Activated T-helper 1 cell treated with anti-CD3 and anti-CD28 coated beads, Interleukin-12 subunit alpha, Interleukin-12 subunit beta, Interleukin-2, Interleukin-4 antibody, amounts not matched to agents 30 ng/mL and 10 ng/mL and 1 ng/mL, durations not matched to agents 14 hours and 24 hours and 36 hours (primary cell): ENCODE measurements around the gene SOBP. TPM values are rescaled to one million over a fixed set of nuclear protein-coding genes. Genes with fewer than 3 reads are reported as not detected.

Source experiments
- DNase-seq: peaks from one replicate; pipeline ENCODE4 v3.0.0; 2021; ENCODE audit warnings: low spot score
- H3K27ac Mint-ChIP-seq: one replicate; pipeline ENCODE4 v1.8.0; 2021; ENCODE audit warnings: mild to moderate bottlenecking, mixed read lengths
- H3K27me3 Mint-ChIP-seq: one replicate; pipeline ENCODE4 v1.8.0; 2022; ENCODE audit warnings: mild to moderate bottlenecking, moderate library complexity, mixed read lengths; ENCODE audit not compliant: insufficient read depth
- H3K36me3 Mint-ChIP-seq: one replicate; pipeline ENCODE4 v1.8.0; 2021; ENCODE audit warnings: low read depth, mixed read lengths
- H3K4me1 Mint-ChIP-seq: one replicate; pipeline ENCODE4 v1.8.0; 2021; ENCODE audit warnings: low read depth, mixed read lengths
- H3K4me3 Mint-ChIP-seq: one replicate; pipeline ENCODE4 v1.8.0; 2021; ENCODE audit warnings: mild to moderate bottlenecking, moderate library complexity, mixed read lengths
- H3K9me3 Mint-ChIP-seq: one replicate; pipeline ENCODE4 v1.8.0; 2021; ENCODE audit warnings: mixed read lengths
- intact Hi-C: fragments of 100-400 bp; cut with micrococcal nuclease; formaldehyde crosslinking; loops from one replicate; pipeline ENCODE4 v1.15.1; 2024
- total RNA-seq: library from RNA; stranded (reverse); gene quantifications from 2 replicates; pipeline ENCODE4 v1.2.3, GENCODE V29; 2022

SOBP gene
- total RNA-seq, 1 donor from 2014 or later = 0.16 TPM

DNA sequence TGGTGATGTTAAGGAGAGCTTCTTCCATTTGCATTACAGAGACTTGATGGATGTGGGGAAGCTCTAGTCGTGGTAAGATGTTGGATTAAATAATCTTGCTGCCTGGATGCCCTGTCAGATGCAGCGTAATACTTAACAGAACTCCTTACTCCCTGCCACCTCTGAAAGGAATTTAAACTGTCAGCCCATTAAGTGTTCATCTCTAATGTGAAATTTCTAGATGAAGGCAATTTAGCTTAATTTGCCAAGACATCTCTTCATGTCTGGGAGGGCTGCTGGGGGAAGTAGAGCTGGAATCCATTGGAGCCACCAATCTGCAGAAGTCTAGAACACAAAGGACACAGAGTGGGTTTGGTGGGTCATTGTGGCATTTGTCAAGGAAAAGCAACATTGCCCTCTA lies 64.4 kb downstream of the SOBP start:
- H3K27me3 Mint-ChIP-seq = peaks cover 11% of the 10 kb centered on the region
- no peak for DNase-seq
- H3K36me3 Mint-ChIP-seq = no peaks in the 10 kb centered on the region
- no peak overlapping the region for H3K27ac Mint-ChIP-seq
- H3K4me1 Mint-ChIP-seq = no peaks in the 10 kb centered on the region
- H3K4me3 Mint-ChIP-seq = no peak overlapping the region
- H3K9me3 Mint-ChIP-seq = no peaks in the 10 kb centered on the region
- intact Hi-C loops = no loop called here

DNA sequence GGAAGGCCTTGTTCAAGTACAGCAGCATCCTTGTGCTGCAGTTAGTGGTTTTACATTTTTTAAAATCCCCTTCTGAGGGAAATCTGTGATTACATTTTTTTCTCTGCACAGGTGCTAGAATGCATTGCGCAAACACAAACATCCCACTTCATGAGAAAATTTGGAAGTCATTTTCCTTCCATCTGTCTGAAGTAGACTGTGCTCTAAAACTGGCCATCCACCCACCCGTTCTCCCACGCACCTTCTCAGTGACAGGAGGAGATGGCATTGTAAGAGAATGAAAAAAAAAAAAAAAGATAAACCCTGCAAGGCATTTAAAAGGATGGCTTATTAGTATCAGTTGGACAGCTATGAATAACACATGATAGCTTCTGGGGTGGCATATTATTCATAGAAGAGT lies 65.0 kb downstream of the SOBP start:
- intact Hi-C loops = no loop called here
- DNase-seq = no peak
- Mint-ChIP-seq H3K27me3 (peaks cover 17% of the 10 kb centered on the region), H3K36me3 (no peaks in the 10 kb centered on the region), H3K27ac (no peak overlapping the region), H3K9me3 (no peaks in the 10 kb centered on the region), H3K4me3 (no peak overlapping the region), H3K4me1 (no peaks in the 10 kb centered on the region)

DNA sequence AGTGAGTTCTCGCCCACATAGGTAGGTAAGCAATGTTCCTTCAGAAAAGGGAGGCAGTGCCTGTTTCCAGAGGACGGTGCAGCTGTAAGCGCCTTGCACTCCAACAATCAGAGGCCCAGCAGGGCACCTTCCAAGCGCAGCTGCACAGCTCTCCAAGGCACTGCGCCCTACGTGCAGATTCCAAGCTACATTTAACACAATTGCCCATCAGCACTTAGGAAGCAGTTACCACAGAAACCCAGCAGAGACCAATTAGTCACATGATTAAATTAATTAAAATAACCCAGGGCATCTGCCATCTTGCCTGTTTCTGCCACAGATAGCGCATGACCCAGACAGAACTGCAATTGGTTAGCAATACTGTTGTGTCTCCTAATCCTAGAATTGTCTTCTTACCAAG lies 65.5 kb downstream of the SOBP start:
- DNase-seq = no peak
- H3K9me3 Mint-ChIP-seq = no peaks in the 10 kb centered on the region
- H3K27ac Mint-ChIP-seq = no peak overlapping the region
- peaks cover 16% of the 10 kb centered on the region for H3K27me3 Mint-ChIP-seq
- H3K4me1 Mint-ChIP-seq = no peaks in the 10 kb centered on the region
- intact Hi-C loops = no loop called here
- H3K4me3 Mint-ChIP-seq = no peak overlapping the region
- no peaks in the 10 kb centered on the region for H3K36me3 Mint-ChIP-seq

DNA sequence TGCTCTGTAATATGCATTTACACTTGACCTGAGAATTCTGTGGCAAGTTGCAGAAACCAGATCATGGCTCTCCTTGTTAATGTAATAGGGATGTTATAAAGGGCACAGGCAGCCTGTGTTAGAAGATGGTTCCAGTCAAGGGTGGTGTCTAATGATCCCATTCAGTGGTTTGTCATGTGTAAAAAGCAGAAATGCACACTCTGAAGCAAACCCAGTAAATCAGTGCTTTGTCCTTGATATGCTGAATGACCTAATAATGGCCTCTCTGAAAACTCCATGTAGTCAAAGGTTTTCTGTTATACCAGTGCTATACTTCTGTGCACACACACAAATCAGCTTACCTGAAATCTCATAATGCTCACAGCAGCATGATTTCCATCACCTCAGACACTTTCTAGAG lies 66.2 kb downstream of the SOBP start:
- Mint-ChIP-seq H3K9me3 (no peaks in the 10 kb centered on the region), H3K4me1 (no peaks in the 10 kb centered on the region), H3K4me3 (no peak overlapping the region), H3K36me3 (no peaks in the 10 kb centered on the region), H3K27ac (no peak overlapping the region), H3K27me3 (peaks cover 15% of the 10 kb centered on the region)
- intact Hi-C loops = no loop called here
- DNase-seq = no peak

DNA sequence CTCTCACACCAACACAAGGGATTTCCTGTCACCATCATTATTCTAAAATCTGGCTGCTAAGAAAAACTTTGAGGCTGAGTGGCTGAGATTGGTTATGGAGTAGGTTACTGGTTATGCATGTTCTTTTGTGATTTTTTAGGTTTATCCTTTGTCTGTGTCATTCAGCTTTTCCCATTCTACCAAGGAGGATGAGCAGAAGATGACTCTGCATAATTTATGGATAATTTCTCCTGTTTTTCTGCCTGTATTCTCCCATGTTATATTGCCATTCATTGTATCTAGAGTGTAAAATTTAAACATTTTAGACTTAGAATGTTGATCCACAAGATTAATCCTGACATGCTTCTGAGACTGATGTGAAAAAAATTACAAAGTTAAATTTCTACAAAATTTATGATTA lies 67.8 kb downstream of the SOBP start:
- H3K4me3 Mint-ChIP-seq = no peak overlapping the region
- peaks cover 15% of the 10 kb centered on the region for H3K27me3 Mint-ChIP-seq
- no peaks in the 10 kb centered on the region for H3K9me3 Mint-ChIP-seq
- H3K4me1 Mint-ChIP-seq = no peaks in the 10 kb centered on the region
- no peaks in the 10 kb centered on the region for H3K36me3 Mint-ChIP-seq
- DNase-seq = no peak
- intact Hi-C loops = no loop called here
- H3K27ac Mint-ChIP-seq = no peak overlapping the region

DNA sequence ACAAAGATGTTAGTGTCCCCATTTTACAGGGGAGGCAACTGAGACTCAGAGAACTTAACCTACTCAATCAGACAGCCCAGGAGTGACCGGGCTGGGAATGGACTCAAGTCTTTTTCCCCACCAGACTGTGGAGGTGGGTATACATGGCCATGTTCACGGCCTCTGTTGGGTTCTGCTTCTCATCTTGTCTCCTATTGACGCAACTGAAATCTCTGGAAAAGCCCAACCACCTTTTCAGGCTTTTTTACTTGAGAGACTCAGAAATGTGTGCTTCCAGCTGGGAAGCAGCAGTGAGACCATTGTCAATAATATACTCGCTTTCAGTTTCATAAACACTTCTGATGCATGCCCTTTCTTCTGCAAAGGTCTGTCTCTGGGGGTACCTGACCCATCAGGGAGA lies 70.7 kb downstream of the SOBP start:
- peaks cover 15% of the 10 kb centered on the region for H3K27me3 Mint-ChIP-seq
- no peaks in the 10 kb centered on the region for H3K36me3 Mint-ChIP-seq
- no peak for DNase-seq
- H3K9me3 Mint-ChIP-seq = no peaks in the 10 kb centered on the region
- no peaks in the 10 kb centered on the region for H3K4me1 Mint-ChIP-seq
- H3K4me3 Mint-ChIP-seq = no peak overlapping the region
- intact Hi-C loops = no loop called here
- no peak overlapping the region for H3K27ac Mint-ChIP-seq

DNA sequence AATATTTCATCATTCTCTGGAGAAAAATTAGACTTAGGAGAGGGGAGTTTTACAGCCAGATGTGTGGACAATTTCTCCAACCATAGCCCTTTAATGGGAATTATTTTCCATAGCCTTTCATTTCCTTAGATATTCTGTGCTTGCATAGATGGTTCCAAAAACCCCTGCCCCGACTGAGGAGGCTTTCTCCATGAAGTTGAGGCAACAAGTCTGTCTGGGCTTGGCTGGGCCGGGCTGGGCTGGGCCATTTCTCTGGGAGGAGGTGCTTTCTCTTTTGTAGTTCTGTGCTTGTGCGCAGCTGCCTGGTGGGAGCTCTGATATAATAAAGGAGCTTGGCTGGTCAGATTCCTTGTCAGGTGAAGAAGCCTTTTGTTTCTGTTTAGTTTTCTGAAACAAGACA lies 71.4 kb downstream of the SOBP start:
- Mint-ChIP-seq H3K9me3 (no peaks in the 10 kb centered on the region), H3K27me3 (peaks cover 15% of the 10 kb centered on the region), H3K4me3 (no peak overlapping the region), H3K27ac (no peak overlapping the region), H3K4me1 (no peaks in the 10 kb centered on the region), H3K36me3 (no peaks in the 10 kb centered on the region)
- DNase-seq = no peak
- intact Hi-C loops = no loop called here

DNA sequence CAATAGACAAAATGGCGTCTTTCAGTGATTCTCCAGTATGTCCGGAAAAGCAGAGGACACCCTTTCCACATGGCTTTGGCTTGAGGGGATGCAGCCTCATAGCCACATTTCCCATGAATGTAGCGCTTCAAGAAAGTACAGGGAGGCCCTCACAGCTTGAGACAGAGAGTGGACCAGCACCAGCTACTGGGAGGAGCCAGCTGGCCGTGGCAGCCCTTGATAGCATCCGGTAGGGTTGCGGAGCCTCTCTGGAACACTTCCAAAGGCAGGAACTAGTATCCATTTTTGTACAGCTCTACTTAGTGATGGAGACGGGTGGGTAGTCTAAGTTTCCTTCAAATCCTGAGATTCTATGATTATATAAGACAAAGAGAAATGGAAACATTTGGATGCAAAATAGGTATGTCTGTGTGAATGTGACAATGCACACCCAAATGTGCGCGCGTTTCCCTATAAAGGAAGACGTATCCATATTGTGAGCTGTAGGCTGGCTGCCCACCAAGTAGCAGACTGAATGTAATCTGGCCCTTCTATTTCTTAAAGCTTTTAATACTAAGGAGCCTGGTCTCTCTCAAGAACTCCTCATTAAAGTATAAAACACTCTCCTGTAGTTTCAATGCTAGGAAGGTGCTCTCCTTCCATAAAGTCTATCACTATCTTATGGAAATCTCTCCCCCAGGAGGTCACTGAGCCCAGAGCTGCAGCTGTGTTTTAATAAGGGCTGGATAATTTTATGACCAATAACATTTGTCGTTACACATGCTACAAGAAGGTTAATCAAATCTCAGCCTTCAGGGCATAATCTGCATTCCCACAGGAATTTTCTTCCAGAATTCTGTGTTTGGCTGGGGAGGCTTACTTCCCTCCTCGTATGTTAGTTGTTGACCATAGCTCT lies 74.0 kb downstream of the SOBP start:
- Mint-ChIP-seq H3K27ac (no peak overlapping the region), H3K4me1 (no peaks in the 10 kb centered on the region), H3K27me3 (peaks cover 10% of the 10 kb centered on the region), H3K4me3 (no peak overlapping the region), H3K36me3 (no peaks in the 10 kb centered on the region), H3K9me3 (no peaks in the 10 kb centered on the region)
- no peak for DNase-seq
- intact Hi-C loops = no loop called here

DNA sequence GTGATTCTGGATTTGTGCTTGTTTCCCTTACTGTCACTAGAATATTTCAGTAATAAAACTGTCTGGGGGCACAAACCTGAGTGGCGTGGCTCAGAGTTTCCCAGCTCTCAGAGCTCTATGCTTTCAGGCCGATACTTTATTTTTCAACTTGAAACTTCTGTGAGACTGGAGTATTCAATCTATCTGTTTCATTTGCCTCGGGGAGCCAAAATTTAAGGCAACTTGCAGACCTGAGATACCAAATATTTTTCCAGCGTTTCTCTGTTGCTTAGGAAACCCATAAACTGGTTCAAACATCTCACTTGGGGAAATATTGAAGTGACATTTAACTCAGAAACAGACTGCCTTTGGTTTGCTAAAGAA lies 74.7 kb downstream of the SOBP start:
- intact Hi-C loops = no loop called here
- H3K27me3 Mint-ChIP-seq = peaks cover 6% of the 10 kb centered on the region
- H3K9me3 Mint-ChIP-seq = no peaks in the 10 kb centered on the region
- no peak overlapping the region for H3K27ac Mint-ChIP-seq
- H3K36me3 Mint-ChIP-seq = no peaks in the 10 kb centered on the region
- H3K4me1 Mint-ChIP-seq = no peaks in the 10 kb centered on the region
- no peak overlapping the region for H3K4me3 Mint-ChIP-seq
- DNase-seq = no peak

DNA sequence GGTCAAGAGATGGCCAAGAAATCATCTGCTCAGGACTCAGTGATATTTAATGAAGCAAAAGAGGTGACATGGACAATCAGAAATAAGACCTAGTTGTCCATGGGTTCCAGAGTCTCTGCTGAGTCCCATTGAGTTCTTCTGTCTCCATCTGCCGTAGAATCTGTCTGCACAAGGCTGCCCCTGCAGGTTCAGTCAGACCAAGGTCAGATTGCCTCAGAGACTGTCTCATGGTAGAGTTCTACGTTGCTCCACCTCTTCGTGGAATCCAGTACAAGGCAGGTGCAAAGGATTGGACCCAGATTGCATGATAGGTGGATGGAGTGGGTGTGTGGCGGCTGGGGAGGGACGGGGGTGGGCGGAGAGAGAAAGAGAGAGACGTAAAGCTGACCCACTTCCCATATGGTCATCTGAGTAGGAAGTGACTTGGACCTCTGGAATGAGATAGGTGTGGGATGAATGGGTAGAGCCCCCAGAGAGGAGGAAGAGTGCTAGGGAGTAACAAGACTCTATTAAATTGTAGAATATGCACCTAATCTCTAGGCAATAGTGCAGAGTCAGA lies 75.3 kb downstream of the SOBP start:
- DNase-seq = no peak
- intact Hi-C loops = no loop called here
- Mint-ChIP-seq H3K27me3 (peaks cover 3% of the 10 kb centered on the region), H3K27ac (no peak overlapping the region), H3K4me3 (no peak overlapping the region), H3K36me3 (no peaks in the 10 kb centered on the region), H3K4me1 (no peaks in the 10 kb centered on the region), H3K9me3 (no peaks in the 10 kb centered on the region)

DNA sequence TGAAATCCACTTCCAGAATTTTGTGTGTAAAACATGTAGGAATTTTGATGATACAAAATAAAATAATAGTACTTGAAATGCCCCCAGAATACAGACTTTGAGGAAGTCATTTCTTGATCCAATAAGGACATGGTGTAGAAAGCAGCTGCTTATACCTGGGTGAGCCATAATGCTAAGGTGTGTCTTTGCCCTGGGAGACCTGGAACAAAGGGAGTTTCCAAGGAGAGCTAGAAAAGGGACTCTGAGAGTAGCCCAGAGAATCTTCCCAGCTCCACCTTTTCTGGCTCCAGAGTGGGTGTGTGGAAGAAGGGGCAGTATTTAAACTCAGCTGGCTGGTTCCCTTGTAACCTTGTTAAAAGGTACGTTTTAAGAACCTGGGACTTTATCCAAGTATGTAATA lies 77.7 kb downstream of the SOBP start:
- no peak overlapping the region for H3K27ac Mint-ChIP-seq

DNA sequence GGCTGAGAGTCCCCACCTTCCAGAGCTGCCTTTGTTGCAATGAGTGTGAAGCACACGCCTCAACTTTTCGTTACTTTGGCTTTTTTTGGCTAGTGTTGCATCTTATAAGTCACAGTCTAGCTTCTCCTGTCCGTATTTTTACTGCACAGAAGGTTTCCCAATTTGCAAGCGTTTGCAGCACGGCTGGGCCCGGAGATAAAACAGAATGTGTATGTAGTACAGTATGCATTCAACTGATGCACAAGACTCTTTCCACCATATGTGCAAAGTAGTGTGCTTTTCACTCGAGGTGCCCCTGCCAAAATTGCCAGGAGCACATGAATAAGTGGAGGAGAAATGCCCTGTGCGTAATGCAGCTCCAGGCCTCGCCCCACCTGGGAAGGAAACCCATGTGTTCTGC lies 79.6 kb downstream of the SOBP start:
- intact Hi-C loops = no loop called here
- no peak overlapping the region for H3K4me3 Mint-ChIP-seq
- no peak for DNase-seq
- no peaks in the 10 kb centered on the region for H3K36me3 Mint-ChIP-seq
- no peaks in the 10 kb centered on the region for H3K4me1 Mint-ChIP-seq
- H3K27ac Mint-ChIP-seq = no peak overlapping the region
- no peaks in the 10 kb centered on the region for H3K9me3 Mint-ChIP-seq
- H3K27me3 Mint-ChIP-seq = peaks cover 6% of the 10 kb centered on the region

More for the DNA sequence above, 77.7 kb downstream of the SOBP start:
- intact Hi-C loops = no loop called here
- H3K36me3 Mint-ChIP-seq = no peaks in the 10 kb centered on the region
- DNase-seq = no peak
- H3K9me3 Mint-ChIP-seq = no peaks in the 10 kb centered on the region
- H3K4me3 Mint-ChIP-seq = no peak overlapping the region
- H3K27me3 Mint-ChIP-seq = peaks cover 6% of the 10 kb centered on the region
- no peaks in the 10 kb centered on the region for H3K4me1 Mint-ChIP-seq

DNA sequence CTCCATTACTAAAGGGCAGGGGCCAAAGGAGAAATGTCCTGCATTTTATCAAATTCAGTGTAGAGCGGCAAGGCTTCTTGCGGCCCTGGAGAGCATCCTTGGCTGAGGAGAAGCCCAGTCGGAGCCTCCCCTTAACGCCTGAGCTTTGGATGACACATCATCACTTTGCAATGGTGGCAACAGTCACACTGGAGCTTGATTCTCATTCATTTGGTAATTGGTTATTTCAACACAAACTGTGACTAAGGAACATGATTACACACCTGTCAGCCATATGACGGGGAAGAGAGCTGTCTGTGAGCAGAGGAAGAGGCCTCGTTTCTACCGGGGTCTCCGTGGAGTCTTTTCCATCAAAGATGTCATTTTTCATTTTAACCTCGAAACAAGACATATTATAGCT lies 81.4 kb downstream of the SOBP start:
- intact Hi-C loops = no loop called here
- Mint-ChIP-seq H3K9me3 (no peaks in the 10 kb centered on the region), H3K27ac (no peak overlapping the region), H3K27me3 (peaks cover 6% of the 10 kb centered on the region), H3K36me3 (no peaks in the 10 kb centered on the region), H3K4me1 (no peaks in the 10 kb centered on the region), H3K4me3 (no peak overlapping the region)
- no peak for DNase-seq

DNA sequence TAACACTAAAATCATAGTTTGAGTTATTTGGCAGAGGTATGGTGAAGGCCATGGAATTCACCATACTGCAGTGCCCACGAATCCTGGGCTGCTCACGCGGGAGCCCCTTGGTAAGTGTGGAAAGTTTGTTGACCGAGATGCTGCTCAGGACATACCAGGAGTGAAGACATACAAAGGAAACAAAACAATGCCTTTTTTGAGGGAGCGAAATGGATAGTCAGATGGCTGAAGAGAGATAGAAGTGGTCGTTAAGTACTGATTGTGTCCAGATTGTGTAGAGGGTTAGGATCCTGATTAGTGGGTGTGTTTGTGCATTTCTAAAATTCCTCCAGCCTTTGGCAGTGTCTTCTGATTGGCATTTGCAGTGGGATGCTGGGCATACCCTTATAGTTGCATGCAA lies 83.0 kb downstream of the SOBP start:
- H3K36me3 Mint-ChIP-seq = no peaks in the 10 kb centered on the region
- H3K27me3 Mint-ChIP-seq = peaks cover 6% of the 10 kb centered on the region
- no peaks in the 10 kb centered on the region for H3K9me3 Mint-ChIP-seq
- no peak for DNase-seq
- H3K4me3 Mint-ChIP-seq = no peak overlapping the region
- no peaks in the 10 kb centered on the region for H3K4me1 Mint-ChIP-seq
- intact Hi-C loops = no loop called here
- no peak overlapping the region for H3K27ac Mint-ChIP-seq
